ENCODE results near the gene FUS.

FUS gene

DNA sequence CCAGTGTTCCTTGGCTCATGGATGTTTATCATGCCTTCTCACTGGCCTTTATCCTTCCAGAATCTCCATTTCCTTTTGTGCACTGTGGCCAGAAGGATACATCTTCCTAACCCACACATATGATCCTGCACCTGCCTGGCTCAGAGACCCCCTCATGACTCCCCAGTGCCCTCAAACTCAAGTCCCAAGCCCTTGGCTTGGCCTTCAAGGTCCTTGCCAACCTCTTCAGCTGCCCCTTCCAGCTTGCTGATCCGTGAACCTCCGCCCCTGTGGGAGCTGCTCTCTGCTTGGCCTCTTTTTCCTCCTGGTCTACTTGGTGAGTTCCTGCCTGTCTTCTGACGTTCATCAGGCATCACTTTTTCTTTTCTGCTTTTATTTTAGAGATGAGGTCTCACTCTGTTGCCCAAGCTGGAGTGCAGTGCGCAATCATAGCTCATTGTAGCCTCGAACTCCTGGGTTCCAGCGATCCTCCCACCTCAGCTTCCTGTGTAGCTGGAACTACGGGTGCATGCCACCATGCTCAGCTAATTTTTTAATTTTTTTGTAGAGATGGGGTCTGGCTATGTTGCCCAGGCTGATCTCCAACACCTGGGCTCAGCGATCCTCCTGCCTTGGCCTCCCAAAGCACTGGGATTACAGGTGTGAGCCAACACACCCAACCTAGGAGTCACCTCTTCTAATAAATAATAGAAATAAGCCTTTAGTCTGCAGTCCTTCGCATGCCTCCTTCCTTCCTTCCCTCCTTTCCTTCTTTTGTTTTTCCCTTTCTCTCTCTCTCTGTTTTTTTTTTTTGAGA, 25.1 kb downstream of the FUS start:
- DNase-seq = no peak

DNA sequence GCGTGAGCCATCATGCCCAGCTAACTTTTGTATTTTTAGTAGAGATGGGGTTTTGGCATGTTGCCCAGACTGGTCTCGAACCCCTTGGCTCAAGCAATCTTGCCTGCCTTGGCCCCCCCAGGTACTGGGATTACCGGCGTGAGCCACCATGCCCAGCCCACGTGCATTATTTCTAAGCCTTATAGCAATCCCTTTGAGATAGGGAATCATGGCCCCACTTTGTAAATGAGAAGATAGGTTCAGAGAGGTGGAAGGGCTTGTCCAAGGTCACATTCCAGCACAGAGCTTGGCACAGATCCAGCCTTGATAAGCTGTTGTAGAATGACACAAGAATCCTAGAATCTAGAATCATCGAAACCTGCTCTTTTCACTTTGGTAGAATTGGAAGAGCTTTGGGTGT, 26.8 kb downstream of the FUS start:
- DNase-seq = no peak

DNA sequence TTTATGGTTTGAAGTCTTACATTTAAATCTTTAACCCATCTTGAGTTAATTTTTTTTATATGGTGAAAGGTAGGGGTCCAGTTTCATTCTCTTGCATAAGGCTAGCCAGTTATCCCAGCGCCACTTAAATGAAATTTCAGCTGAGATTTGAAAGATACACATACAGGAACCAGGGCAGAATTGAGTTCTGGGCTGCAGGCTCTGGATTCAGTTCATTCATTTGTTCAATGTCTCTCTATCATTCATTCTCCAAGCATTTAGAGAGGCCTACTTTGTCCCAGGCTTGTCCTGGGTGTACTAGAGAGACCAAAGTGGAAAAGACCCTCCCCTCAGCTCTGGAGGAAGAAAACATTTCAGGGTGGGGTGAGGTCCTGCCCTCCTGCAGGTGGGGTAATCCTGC, 33.4 kb downstream of the FUS start:
- no peak for DNase-seq

DNA sequence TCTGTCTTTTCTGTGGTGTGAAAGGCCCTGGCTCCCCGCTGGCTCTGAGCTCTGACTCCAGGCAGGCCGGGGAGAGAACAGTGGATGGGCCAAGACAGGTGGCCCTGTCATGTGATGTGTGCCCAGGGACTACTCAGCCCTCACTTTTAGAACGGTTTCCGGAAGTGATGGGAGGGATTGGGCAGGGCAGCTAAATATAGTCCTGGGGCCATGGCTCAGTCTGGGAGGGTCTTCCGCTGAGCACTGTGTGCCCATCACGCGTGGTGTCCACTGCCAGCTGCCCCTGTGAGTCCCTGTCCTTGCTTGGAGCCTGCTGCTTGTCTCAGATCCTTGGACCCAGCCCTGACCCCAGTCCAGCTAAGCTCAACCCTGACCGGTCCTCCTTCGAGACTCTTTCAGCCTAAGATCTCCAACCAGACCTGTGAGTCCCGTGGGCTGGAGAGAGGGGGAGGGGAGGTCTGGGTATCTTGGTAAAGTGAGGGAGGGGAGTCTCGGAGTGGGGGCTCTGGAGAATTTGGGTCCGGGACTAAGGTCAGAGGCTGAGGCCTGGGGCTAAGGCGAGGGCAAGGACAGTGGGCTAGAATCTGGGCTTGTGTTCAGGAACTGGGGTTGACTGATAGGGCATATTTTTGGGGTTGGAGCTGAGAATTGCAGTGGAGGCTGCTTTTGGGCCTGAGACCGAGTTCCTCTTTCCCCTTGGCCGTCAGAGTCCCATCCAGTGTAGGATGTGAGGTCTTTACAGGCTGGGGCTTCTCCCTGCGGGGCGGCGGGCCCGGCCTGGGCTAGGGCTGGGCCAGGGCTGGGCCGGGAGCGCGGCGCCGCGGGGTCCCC, 34.2 kb downstream of the FUS start, which contains the start of gene TRIM72:
Gene TRIM72 (plus strand): TSS at position 243 of the 831 bp plus-strand sequence. CDS start 620 bp downstream, outside the sequence.
- peak; percentile 84 for DNase-seq

DNA sequence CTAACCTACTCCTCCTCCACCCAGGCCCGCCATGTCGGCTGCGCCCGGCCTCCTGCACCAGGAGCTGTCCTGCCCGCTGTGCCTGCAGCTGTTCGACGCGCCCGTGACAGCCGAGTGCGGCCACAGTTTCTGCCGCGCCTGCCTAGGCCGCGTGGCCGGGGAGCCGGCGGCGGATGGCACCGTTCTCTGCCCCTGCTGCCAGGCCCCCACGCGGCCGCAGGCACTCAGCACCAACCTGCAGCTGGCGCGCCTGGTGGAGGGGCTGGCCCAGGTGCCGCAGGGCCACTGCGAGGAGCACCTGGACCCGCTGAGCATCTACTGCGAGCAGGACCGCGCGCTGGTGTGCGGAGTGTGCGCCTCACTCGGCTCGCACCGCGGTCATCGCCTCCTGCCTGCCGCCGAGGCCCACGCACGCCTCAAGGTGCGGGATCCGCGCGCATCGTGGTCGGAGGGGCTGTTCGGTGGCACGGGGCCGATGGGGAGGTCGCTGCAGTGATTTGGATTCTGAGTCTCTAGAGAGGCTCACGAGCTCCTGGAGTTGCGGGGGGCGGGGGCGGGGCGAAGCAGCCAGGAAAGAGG, 34.9 kb downstream of the FUS start:
- DNase-seq = peak; percentile 48

DNA sequence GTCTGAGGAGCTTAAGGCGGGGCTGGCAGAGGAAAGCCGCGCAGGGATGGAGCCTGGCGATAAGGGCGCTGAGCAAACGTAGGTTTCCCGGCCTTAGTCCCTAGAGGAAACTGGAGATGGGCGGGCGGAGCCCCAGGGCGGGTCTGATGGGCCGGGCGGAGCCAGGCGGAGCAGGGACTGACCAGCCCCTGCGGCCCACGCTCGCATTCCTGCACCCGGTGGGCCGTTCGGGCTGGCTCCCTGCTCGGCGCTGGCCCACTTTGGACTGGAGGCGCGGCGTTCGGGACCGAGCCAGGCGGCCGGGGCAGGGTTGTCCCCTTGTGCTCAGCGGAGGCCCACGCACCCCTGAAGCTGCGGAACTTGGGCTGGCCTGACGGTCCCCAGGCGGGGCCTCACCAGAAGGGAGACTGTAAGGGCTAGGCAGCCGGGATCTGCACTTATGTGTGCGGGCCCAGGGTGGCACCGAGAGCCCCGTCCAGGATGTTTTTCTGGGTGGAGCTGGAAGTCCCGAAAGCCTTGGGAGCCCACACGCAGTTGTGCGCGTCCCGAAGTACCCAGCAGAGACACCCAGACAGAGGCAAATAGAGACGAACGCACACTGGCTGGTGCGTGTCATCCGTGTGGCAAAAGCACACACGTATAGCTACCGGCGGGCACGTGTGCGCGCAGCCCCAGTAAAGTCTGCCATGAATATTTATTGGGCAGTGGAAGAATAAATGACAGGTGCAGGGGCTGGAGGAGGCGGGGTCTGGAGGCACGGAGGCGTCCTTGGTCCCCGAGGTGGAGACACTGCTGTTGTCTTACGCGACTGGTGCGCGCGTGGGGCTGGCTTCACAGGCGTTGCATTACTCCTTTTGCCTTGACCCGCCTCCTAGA, 35.6 kb downstream of the FUS start:
- no peak for DNase-seq

DNA sequence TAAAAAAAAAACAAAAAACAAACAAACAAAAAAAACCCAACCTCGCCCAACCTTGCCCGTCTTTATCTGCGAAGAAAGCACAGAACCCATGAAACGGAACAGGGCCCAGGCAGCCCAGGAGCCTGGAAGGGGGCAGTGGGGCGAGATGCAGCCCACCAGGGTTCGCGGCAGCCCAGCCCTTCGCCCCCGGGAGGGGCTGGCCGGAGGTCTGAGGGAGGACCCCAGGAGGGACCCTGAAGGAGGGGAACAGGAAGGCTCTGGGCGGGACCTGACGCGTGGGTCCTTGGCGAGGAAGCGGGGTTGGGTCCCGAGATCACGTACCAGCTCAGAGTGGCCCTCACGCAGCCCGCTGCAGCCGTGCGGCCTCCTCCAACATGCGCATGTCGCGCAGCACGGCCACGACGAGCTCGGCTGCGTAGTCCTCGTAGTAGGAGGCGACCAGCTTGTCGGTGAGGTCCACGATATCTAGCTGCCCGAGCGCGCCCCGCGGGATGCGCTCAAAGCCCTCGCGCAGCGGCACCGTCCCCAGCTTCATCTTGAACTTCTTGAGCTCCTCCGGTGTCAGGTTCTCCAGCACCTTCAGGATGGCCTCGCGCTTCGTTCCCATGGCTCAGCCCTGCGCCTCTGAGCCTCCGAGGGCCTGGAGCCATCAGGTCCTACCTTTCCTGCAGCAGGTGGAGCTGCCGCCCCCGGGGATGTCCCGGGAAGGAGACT, 36.6 kb downstream of the FUS start, which contains the start of gene PYDC1:
Gene PYDC1 (minus strand): TSS at position 714 of the 714 bp plus-strand sequence. CDS start 107 bp downstream, at position 607.
- DNase-seq = no peak

DNA sequence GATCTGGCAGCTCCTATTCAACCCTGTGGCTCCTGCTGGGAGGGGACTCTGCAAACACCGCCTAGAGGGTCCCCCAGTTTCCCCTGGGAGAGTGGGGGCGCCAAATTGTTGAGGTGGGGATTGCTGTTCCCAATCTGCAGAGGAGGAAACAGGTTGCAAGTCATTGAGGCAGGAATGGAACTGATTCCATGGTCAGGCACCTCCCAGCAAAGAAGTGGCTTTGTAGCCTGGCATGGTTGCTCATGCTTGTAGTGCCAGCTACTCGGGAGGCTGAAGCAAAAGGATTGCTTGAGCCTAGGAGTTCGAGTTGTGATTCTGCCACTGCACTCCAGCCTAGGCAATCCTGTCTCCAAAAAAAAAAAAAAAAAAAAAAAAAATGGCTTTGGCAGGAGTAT, 37.2 kb downstream of the FUS start:
- DNase-seq = no peak

DNA sequence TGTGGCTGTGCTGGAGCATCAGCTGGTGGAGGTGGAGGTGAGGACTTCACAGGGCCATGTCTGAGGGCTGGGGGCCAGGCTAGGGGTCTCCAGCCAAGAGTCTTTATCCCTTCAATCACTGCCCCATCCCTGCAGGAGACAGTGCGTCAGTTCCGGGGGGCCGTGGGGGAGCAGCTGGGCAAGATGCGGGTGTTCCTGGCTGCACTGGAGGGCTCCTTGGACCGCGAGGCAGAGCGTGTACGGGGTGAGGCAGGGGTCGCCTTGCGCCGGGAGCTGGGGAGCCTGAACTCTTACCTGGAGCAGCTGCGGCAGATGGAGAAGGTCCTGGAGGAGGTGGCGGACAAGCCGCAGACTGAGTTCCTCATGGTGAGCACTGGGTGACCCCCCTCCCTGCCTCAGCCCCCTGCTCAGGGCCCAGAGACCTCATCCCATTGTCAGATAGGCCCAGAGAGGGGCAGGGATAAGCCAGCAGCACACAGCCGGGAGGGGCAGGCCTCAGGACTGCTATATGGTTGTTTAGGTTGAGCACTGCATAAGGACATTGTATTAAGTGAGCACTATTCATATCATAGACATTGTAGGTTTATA, 39.3 kb downstream of the FUS start:
- DNase-seq = no peak

DNA sequence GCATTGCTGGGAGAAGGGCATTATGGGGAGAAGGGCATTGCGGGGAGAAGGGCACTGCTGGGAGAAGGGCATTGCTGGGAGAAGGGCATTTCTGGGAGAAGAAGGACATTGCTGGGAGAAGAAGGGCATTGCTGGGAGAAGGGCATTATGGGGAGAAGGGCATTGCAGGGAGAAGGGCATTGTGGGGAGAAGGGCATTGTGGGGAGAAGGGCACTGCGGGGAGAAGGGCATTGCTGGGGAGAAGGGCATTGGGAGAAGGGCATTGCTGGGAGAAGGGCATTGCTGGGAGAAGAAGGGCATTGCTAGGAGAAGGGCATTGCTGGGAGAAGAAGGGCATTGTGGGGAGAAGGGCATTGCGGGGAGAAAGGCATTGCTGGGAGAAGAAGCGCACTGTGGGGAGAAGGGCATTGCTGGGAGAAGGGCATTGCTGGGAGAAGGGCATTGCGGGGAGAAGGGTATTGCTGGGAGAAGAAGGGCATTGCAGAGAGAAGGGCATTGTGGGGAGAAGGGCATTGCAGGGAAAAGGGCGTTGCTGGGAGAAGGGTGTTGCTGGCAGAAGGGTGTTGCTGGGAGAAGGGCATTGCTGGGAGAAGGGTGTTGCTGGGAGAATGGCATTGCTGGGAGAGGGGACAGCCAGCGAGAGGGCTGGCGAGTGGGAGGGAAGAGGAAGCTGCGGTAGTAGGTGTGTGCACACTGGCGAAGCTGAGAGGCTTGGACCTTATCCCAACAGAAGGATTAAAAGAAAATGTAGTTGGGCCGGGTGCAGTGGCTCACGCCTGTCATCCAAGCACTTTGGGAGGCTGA, 41.6 kb downstream of the FUS start:
- no peak for DNase-seq

DNA sequence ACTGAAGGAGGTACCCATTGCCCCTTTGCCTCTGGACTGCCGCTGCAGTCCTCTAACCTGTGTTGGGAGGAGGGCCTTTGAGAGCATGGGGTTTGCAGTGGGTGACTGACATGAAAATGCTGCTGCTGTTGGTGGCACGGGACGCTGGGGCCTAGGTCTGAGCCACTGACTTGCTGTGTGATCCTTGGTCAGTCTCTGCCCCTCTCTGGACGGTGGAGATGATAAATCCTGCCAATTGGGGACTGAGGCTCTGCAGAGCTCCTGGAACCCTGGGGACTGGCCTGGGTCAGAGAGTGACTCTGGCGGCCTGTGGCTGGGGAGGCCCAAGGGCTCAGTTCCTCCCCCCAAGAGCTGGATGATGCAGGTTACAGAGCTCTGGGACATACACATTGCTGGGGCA, 43.1 kb downstream of the FUS start:
- no peak for DNase-seq

DNA sequence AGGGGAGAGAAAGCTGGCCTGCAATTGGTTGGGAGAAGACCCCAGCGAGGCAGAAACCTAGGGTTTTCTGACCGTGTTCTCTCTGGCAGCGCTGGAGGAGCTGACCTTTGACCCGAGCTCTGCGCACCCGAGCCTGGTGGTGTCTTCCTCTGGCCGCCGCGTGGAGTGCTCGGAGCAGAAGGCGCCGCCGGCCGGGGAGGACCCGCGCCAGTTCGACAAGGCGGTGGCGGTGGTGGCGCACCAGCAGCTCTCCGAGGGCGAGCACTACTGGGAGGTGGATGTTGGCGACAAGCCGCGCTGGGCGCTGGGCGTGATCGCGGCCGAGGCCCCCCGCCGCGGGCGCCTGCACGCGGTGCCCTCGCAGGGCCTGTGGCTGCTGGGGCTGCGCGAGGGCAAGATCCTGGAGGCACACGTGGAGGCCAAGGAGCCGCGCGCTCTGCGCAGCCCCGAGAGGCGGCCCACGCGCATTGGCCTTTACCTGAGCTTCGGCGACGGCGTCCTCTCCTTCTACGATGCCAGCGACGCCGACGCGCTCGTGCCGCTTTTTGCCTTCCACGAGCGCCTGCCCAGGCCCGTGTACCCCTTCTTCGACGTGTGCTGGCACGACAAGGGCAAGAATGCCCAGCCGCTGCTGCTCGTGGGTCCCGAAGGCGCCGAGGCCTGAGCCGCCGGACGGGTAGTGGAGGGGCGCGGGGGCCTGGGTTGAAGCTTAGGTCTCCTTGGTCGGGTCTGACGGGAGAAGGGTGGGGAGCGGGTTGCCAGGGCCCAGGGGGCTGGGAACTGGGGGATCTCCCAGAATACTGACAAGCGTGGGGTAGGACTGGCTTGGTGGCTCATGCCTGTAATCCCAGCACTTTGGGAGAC, 44.4 kb downstream of the FUS start:
- no peak for DNase-seq

DNA sequence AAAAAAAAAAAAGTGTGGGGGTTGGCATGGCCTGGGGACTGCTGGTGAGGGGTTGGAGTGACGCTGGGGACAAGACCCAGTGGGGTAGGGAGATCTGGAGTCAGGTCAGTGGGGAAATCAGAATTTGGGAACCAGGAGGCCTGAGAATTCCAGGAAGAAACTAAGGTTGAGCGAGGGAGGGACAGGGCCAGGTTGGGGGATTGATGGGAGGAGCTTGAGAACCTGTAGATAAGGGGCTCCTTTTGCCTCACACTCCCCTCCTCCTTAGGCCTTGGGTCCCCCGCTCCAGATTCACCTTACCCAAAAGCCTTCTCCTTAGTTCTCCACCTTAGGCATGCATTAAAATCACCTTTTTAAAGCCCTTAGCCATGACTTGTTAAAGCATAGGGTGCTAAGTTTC, 45.3 kb downstream of the FUS start:
- DNase-seq = no peak

DNA sequence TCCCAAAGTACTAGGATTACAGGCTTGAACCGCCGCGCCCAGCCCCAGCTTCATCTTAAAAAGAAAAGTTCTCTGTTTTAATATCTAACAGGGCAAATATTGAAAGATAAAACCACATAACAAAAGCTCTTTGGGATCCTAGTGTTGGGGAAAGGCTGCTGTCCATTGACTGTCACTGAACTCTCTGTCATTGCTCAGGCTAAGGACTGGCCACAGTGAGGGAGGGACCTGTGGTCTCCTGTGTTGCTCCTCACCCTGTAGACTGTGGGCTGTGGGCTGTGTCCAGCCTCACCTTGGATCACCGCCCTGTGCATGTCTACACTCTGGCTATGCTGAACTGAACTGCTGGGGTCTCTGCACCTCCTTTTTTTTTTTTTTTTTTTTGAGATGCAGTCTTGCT, 48.3 kb downstream of the FUS start:
- DNase-seq = no peak

DNA sequence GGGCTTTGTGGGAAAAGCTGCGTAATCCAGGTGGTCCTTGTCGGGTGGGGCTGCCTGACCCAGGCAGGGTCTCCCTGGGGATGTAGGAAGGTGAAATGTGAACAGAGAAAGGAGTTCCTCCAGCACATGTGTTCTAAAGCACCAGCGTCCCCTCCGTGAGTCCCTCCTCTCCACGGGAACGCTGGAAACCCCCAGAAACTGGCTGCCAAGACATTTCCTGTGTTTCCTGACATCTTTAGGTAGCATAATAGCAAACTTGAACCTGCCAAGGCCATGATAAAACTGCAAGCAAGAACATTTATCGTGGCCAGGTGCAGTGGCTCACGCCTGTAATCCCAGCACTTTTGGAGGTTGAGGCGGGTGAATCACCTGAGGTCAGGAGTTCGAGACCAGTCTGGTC, 49.6 kb downstream of the FUS start:
- no peak for DNase-seq

DNA sequence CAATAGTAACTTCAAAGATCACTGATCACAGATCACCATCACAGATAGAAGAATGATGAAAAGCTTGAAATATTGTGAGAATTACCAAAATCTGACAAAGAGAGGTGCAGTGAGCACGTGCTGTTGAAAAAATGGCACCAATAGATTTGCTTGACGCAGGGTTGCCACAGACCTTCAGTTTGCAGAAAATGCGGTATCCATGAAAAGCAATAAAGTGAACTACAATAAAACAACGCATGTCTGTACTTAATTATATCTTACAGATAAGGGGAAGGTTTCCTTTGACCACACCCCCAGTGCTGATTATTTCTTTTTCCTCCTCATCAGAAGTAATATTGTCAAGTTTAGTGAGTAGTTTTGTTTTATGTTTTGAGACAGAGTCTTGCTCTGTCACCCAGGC, 58.1 kb downstream of the FUS start:
- no peak for DNase-seq

Data from right hindlimb (tissue), 1 donor.